GM21619 (cell line): Measurements from ENCODE around the gene TPPP.

Experiments used
- ATAC-seq: cut with Tn5 transposase; IDR thresholded peaks from one replicate; pipeline ENCODE4 v1.9.1; 2021; ENCODE audit not compliant: unreplicated experiment

Gene TPPP

GRCh38 chr5:610744-611730 lies 82.1 kb downstream of the TPPP start:
- no peak for ATAC-seq

GRCh38 chr5:610011-610743 lies 83.0 kb downstream of the TPPP start:
- ATAC-seq, result no peak
